HG03066 (cell line): Measurements from ENCODE around the gene ALK.

Experiments used
- ATAC-seq: cut with Tn5 transposase; IDR thresholded peaks from one replicate; pipeline ENCODE4 v1.9.1; 2021; ENCODE audit warnings: low read depth; ENCODE audit not compliant: unreplicated experiment

The ALK gene

GRCh38 chr2:29560566-29560965, 360.8 kb downstream of the ALK start:
- no peak for ATAC-seq

GRCh38 chr2:29560030-29560429, 361.4 kb downstream of the ALK start:
- ATAC-seq = no peak

- ATAC-seq = no peak
These were observed 361.8 kb downstream of the ALK start for GRCh38 chr2:29559578-29559977.

GRCh38 chr2:29558097-29558496, 363.3 kb downstream of the ALK start:
- ATAC-seq = no peak

GRCh38 chr2:29557268-29557667, 364.1 kb downstream of the ALK start:
- ATAC-seq = no peak

GRCh38 chr2:29549069-29549380, 372.4 kb downstream of the ALK start:
- ATAC-seq = no peak

- ATAC-seq = no peak
These were observed 376.5 kb downstream of the ALK start for GRCh38 chr2:29544917-29545316.

GRCh38 chr2:29544031-29544430, 377.4 kb downstream of the ALK start:
- ATAC-seq = no peak

- ATAC-seq = no peak
These were observed 386.2 kb downstream of the ALK start for GRCh38 chr2:29535188-29535587.

GRCh38 chr2:29532436-29532835, 388.9 kb downstream of the ALK start:
- ATAC-seq = no peak

- no peak for ATAC-seq
These were observed 389.8 kb downstream of the ALK start for GRCh38 chr2:29531626-29532025.

GRCh38 chr2:29530281-29530680, 391.1 kb downstream of the ALK start:
- ATAC-seq = no peak

- no peak for ATAC-seq
These were observed 392.4 kb downstream of the ALK start for GRCh38 chr2:29528891-29529520.

- no peak for ATAC-seq
These were observed 393.0 kb downstream of the ALK start for GRCh38 chr2:29528371-29528770.

GRCh38 chr2:29527947-29528346, 393.4 kb downstream of the ALK start:
- no peak for ATAC-seq

GRCh38 chr2:29526587-29527586, 394.5 kb downstream of the ALK start:
- ATAC-seq = no peak

GRCh38 chr2:29525921-29526320, 395.5 kb downstream of the ALK start:
- ATAC-seq = no peak

- no peak for ATAC-seq
These were observed 396.7 kb downstream of the ALK start for GRCh38 chr2:29524652-29525051.

GRCh38 chr2:29522951-29523669, 398.3 kb downstream of the ALK start:
- no peak for ATAC-seq

GRCh38 chr2:29520001-29520400, 401.4 kb downstream of the ALK start:
- no peak for ATAC-seq

- no peak for ATAC-seq
These were observed 402.0 kb downstream of the ALK start for GRCh38 chr2:29519338-29519925.
